Measurements from ENCODE around the gene CHCHD4. TPM values are rescaled to one million over a fixed set of nuclear protein-coding genes. Genes with fewer than 3 reads are reported as not detected.
"Not testable (repeated sequence)": the region's sequence is repeated elsewhere in the genome, so short reads cannot be mapped to it uniquely, and the experiment has no call there.

CHCHD4 gene
- total and polyA plus RNA-seq, 2 of the 13 experiments (the other 11 are each of a cell fraction or from before 2014, with no cell fraction given) = 15.8 to 24.1 TPM

DNA sequence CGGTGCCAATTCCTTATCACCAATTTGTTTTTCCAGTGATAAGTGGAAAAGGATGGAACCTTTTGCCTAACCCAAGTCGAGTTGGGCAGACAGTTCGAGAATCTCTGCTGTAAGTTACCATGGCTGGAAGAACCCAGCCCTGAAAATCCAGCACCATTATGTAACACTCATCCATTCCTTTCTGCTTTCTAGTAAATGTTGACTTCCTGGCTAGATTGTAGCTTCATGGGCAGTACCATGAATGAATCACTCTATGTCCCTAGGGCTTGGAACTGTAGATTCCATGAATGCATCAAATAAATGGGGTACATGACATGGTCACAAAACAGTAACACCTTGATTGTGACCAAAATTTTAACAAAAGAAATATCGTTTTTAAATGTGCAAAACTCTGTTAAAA, 14.0 kb downstream of the CHCHD4 start (continued):
- TF ChIP-seq, protein P1, sequence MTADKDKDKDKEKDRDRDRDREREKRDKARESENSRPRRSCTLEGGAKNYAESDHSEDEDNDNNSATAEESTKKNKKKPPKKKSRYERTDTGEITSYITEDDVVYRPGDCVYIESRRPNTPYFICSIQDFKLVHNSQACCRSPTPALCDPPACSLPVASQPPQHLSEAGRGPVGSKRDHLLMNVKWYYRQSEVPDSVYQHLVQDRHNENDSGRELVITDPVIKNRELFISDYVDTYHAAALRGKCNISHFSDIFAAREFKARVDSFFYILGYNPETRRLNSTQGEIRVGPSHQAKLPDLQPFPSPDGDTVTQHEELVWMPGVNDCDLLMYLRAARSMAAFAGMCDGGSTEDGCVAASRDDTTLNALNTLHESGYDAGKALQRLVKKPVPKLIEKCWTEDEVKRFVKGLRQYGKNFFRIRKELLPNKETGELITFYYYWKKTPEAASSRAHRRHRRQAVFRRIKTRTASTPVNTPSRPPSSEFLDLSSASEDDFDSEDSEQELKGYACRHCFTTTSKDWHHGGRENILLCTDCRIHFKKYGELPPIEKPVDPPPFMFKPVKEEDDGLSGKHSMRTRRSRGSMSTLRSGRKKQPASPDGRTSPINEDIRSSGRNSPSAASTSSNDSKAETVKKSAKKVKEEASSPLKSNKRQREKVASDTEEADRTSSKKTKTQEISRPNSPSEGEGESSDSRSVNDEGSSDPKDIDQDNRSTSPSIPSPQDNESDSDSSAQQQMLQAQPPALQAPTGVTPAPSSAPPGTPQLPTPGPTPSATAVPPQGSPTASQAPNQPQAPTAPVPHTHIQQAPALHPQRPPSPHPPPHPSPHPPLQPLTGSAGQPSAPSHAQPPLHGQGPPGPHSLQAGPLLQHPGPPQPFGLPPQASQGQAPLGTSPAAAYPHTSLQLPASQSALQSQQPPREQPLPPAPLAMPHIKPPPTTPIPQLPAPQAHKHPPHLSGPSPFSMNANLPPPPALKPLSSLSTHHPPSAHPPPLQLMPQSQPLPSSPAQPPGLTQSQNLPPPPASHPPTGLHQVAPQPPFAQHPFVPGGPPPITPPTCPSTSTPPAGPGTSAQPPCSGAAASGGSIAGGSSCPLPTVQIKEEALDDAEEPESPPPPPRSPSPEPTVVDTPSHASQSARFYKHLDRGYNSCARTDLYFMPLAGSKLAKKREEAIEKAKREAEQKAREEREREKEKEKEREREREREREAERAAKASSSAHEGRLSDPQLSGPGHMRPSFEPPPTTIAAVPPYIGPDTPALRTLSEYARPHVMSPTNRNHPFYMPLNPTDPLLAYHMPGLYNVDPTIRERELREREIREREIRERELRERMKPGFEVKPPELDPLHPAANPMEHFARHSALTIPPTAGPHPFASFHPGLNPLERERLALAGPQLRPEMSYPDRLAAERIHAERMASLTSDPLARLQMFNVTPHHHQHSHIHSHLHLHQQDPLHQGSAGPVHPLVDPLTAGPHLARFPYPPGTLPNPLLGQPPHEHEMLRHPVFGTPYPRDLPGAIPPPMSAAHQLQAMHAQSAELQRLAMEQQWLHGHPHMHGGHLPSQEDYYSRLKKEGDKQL (CRISPR knock-in tag; IDR thresholded peaks at IDR 0.05; ENCODE audit: low read depth) = no peak
- no peak for TF ChIP-seq MYNN (CRISPR knock-in tag; IDR thresholded peaks at IDR 0.05; ENCODE audit: low read depth)

DNA sequence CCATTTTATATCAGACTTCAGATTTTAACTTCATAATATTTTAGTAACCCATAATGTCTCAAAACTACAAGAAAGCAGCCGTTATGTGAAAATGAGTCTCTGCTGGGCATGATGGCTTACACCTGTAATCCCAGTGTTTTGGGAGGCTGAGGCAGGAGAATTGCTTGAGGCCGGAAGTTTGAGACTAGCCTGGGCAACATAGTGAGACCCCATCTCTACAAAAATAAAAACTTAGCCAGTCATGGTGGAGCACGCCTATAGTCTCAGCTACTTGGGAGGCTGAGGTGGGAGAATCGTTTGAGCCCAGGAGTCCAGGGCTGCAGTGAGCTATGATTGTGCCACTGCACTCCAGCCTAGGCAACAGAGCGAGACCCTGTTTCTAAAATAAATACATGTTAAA, 14.8 kb downstream of the CHCHD4 start:
- H3K9me3 ChIP-seq (ENCODE audit: low read length); H3K4me2 ChIP-seq (ENCODE audit: low read depth, low read length); H4K20me1 ChIP-seq (ENCODE audit: insufficient read depth, low read length); intact Hi-C loops (cut with micrococcal nuclease; ENCODE audit: unreplicated experiment); H2AFZ ChIP-seq (ENCODE audit: low read length); H3K27ac ChIP-seq (ENCODE audit: extremely low read length, insufficient read depth, low read length); POLR2A ChIA-PET; CTCF ChIA-PET (ENCODE audit: low intra/inter-chr PET ratio, low total read pairs); H3K9ac ChIP-seq (ENCODE audit: insufficient read depth, low read depth, low read length); H3K4me3 ChIP-seq (replicated peaks in 1 of 3; ENCODE audit: insufficient read depth in 1 of 3, low read depth in 2 of 3, low read length in 3 of 3); ATAC-seq; H3K79me2 ChIP-seq (ENCODE audit: insufficient read depth, low read length); H3K27me3 ChIP-seq (ENCODE audit: control insufficient read depth in 1 of 2, insufficient read depth in 2 of 2, low read length in 2 of 2); DNase-seq (ENCODE audit: low spot score); FAIRE-seq; BruUV-seq (replicated peaks); in situ Hi-C loops (cut with HindIII; ENCODE audit: extremely low pct_ligation_motif_present, low pct_unique_long_range_greater_than_20kb): not testable (repeated sequence)
- Histone ChIP-seq H3K36me3 (replicated peaks in 1 of 2; ENCODE audit: control insufficient read depth in 1 of 2, insufficient read depth in 2 of 2, low read length in 2 of 2) (peaks cover 4 to 25% of the 10 kb centered on the region in 2 experiments; a peak in 4 of 5 replicates), H3K4me1 (ENCODE audit: insufficient read depth, low read length) (peaks cover 12% of the 10 kb centered on the region)
- WGBS (ENCODE audit: low lambda C conversion rate) = 98% methylated on average over 5 of the region's 5 CpGs
